ENCODE data around the gene SNAPIN. TPM values are rescaled to one million over a fixed set of nuclear protein-coding genes. Genes with fewer than 3 reads are reported as not detected.
"Not testable (repeated sequence)": the region's sequence is repeated elsewhere in the genome, so short reads cannot be mapped to it uniquely, and the experiment has no call there.

Gene SNAPIN
- total and polyA plus RNA-seq, 9 donors: 31.6 to 70.2 (median 39.5) TPM

DNA sequence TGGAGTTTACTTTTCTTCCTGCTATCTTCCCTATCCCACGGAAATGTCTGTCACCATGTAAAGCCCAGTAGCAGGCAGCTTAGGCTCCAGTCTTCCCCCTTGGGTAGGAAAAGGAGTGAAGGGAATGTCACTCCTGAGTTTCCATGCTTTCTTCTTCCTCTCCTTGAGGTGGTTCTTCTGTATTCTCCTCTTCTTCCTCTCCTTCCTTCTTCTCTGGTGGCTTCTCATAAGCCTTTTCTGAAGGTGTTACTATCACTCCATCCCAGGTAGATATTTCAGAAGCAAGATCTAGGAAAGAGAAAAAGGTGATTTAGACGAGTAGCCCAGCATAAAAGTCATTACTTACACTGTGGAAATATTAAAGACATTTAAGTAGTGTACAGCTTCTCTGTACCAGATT is 3.8 kb downstream of the SNAPIN start:
- H3K4me3 ChIP-seq: no peak overlapping the region
- intact Hi-C loops (cut with DNase I): loop anchor here in 1 of 4 donors (10.0 kb wide), 1 partner anchor 147 kb away; no protein-coding TSS in a partner anchor
- peaks cover 2% of the 10 kb centered on the region for H3K4me1 ChIP-seq (ENCODE audit: insufficient read depth)
- H3K27ac ChIP-seq: no peak overlapping the region
- no peaks in the 10 kb centered on the region for H3K27me3 ChIP-seq
- no peaks in the 10 kb centered on the region for H3K9me3 ChIP-seq
- WGBS, 3 donors: 35 to 49% (median 45%) methylated on average over 2 of the region's 2 CpGs
- no peaks in the 10 kb centered on the region for H3K36me3 ChIP-seq
- DNase-seq: no peak
- TF ChIP-seq POLR2A (IDR thresholded peaks at IDR 0.05): no peak
- TF ChIP-seq EP300 (IDR thresholded peaks at IDR 0.05): no peak
- TF ChIP-seq, protein P1, sequence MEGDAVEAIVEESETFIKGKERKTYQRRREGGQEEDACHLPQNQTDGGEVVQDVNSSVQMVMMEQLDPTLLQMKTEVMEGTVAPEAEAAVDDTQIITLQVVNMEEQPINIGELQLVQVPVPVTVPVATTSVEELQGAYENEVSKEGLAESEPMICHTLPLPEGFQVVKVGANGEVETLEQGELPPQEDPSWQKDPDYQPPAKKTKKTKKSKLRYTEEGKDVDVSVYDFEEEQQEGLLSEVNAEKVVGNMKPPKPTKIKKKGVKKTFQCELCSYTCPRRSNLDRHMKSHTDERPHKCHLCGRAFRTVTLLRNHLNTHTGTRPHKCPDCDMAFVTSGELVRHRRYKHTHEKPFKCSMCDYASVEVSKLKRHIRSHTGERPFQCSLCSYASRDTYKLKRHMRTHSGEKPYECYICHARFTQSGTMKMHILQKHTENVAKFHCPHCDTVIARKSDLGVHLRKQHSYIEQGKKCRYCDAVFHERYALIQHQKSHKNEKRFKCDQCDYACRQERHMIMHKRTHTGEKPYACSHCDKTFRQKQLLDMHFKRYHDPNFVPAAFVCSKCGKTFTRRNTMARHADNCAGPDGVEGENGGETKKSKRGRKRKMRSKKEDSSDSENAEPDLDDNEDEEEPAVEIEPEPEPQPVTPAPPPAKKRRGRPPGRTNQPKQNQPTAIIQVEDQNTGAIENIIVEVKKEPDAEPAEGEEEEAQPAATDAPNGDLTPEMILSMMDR (IDR thresholded peaks at IDR 0.05): no peak

DNA sequence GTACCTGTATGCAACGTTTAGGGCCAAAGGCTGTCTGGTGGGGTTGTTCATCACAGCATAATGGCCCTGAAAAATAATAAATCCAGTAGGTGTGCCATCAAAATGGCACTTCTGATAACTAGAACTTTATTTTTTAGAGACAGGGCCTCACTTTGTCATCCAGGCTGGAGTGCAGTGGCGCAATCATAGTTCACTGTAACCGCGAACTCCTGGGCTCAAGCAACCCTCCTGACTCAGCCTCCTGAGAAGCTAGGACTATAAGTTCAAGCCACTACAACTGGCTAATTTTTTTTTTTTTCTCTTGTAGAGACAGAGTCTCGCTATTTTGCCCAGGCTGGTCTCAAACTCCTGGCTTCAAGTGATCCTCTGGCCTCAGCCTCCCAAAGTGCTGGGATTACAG is 4.7 kb downstream of the SNAPIN start:
- Histone ChIP-seq H3K4me3 (no peak overlapping the region), H3K4me1 (ENCODE audit: insufficient read depth) (peaks cover 2% of the 10 kb centered on the region), H3K36me3 (no peaks in the 10 kb centered on the region), H3K27ac (no peak overlapping the region), H3K27me3 (no peaks in the 10 kb centered on the region), H3K9me3 (no peaks in the 10 kb centered on the region)
- 71 to 75% (median 72%) methylated on average over 5 of the region's 5 CpGs for WGBS, 3 donors
- intact Hi-C loops (cut with DNase I): loop anchor here in 1 of 4 donors (10.0 kb wide), 1 partner anchor 148 kb away; no protein-coding TSS in a partner anchor
- peak in 3 of 5 donors; percentile 2 to 7 (median 6) for DNase-seq
- TF ChIP-seq, protein P1 (IDR thresholded peaks at IDR 0.05): no peak
- no peak for TF ChIP-seq POLR2A (IDR thresholded peaks at IDR 0.05)
- no peak for TF ChIP-seq EP300 (IDR thresholded peaks at IDR 0.05)

DNA sequence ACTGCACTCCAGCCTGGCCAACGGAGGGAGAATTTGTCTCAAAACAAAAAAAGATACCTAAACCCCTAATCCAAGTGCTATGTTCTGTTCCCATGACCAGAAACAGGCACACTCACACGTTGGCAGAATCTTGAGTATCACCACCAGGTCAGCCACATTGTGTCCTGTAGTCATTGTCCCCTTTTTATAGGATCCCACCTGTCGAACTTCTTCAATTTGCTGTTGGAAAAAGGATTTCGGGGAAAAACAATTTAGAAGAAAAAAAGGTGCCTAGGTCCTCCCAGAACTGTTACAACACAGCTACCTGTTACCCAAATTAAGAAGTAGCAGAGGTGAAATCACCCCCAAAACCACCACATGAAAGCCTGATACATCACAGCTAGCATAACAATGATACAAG is 8.9 kb downstream of the SNAPIN start:
- no peak overlapping the region for H3K27ac ChIP-seq
- H3K4me1 ChIP-seq (ENCODE audit: insufficient read depth): peaks cover 3% of the 10 kb centered on the region
- H3K36me3 ChIP-seq: no peaks in the 10 kb centered on the region
- intact Hi-C loops (cut with DNase I): loop anchor here in 2 of 4 donors (5.0 to 10.0 kb wide), 2 partner anchors 135 to 153 kb away; no protein-coding TSS in a partner anchor
- no peaks in the 10 kb centered on the region for H3K27me3 ChIP-seq
- 73 to 81% (median 77%) methylated on average over 4 of the region's 4 CpGs for WGBS, 3 donors
- no peaks in the 10 kb centered on the region for H3K9me3 ChIP-seq
- no peak overlapping the region for H3K4me3 ChIP-seq
- no peak for DNase-seq
- TF ChIP-seq EP300 (IDR thresholded peaks at IDR 0.05): no peak
- TF ChIP-seq, protein P1 (IDR thresholded peaks at IDR 0.05): no peak
- no peak for TF ChIP-seq POLR2A (IDR thresholded peaks at IDR 0.05)

DNA sequence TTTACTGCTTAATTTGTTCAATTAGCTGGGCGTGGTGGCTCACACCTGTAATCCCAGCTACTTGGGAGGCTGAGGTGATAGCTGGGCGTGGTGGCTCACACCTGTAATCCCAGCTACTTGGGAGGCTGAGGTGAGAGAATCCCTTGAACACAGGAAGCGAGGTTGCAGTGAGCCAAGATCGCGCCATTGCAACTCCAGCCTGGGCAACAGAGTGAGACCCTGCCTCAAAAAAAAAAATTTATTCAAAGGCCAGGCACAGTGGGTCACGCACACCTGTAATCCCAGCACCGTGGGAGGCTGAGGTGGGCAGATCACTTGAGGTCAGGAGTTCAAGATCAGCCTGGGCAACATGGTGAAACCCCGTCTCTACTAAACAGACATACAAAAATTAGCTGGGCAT is 10.2 kb downstream of the SNAPIN start:
- intact Hi-C loops (cut with DNase I): loop anchor here in 2 of 4 donors (5.0 to 10.0 kb wide), 2 partner anchors 136 to 154 kb away; no protein-coding TSS in a partner anchor
- not testable (repeated sequence) for H3K9me3 ChIP-seq; H3K27ac ChIP-seq; H3K4me1 ChIP-seq (ENCODE audit: insufficient read depth); H3K27me3 ChIP-seq; H3K36me3 ChIP-seq; H3K4me3 ChIP-seq
- DNase-seq: peak in 1 of 5 donors; percentile 28
- 87 to 92% (median 90%) methylated on average over 8 of the region's 8 CpGs for WGBS, 3 donors

DNA sequence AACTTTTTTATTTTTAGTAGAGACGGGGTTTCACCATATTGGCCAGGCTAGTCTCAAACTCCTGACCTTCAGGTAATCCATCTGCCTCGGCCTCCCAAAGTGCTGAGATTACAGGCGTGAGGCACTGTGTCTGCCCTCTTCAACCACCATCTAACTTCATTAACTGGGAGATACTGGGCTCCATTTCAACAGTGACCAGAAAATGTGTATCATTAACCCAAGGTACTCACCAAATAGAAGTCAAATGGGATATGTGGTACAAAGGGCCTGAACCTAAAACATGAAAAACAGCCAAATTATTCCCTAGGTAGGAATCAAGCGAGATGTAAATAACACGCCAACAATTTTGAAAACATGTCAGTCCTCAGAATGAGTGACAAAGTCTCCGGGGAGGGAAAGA is 11.1 kb downstream of the SNAPIN start:
- Histone ChIP-seq H3K27me3 (no peaks in the 10 kb centered on the region), H3K27ac (no peak overlapping the region), H3K4me1 (ENCODE audit: insufficient read depth) (peaks cover 3% of the 10 kb centered on the region), H3K9me3 (no peaks in the 10 kb centered on the region), H3K36me3 (no peaks in the 10 kb centered on the region), H3K4me3 (peak overlapping the region; percentile 71)
- no peak for DNase-seq
- WGBS, 3 donors: 64 to 74% (median 73%) methylated on average over 6 of the region's 6 CpGs
- intact Hi-C loops (cut with DNase I): loop anchor here (5.0 to 10.0 kb wide), 6 partner anchors 92 to 318 kb away; partner anchors contain the start of genes DENND4B (in 2 of the 4) and RAB13 (in 2 of the 4)
- no peak for TF ChIP-seq EP300 (IDR thresholded peaks at IDR 0.05)
- TF ChIP-seq, protein P1 (IDR thresholded peaks at IDR 0.05): no peak
- TF ChIP-seq POLR2A (IDR thresholded peaks at IDR 0.05): no peak

Data from ovary (tissue), 9 donors.